Mesothelial cell of epicardium (in vitro differentiated cells): ENCODE data around the gene GIGYF1. TPM values are rescaled to one million over a fixed set of nuclear protein-coding genes. Genes with fewer than 3 reads are reported as not detected.

Source experiments
- DNase-seq, 2 experiments: peaks; one replicate each; pipeline ENCODE4 v3.0.0; 2021; ENCODE audit warnings: low spot score in 2 of 2; ENCODE audit not compliant: unreplicated experiment in 2 of 2
- H3K27ac Mint-ChIP-seq: 2 replicates; pipeline ENCODE4 v1.8.0; 2021; ENCODE audit warnings: mixed read lengths
- H3K27me3 Mint-ChIP-seq: 2 replicates; pipeline ENCODE4 v1.8.0; 2021; ENCODE audit warnings: low read depth, mixed read lengths
- H3K36me3 Mint-ChIP-seq: 2 replicates; pipeline ENCODE4 v1.8.0; 2021; ENCODE audit warnings: mixed read lengths
- H3K4me1 Mint-ChIP-seq: 2 replicates; pipeline ENCODE4 v1.8.0; 2021; ENCODE audit warnings: mixed read lengths
- H3K4me3 Mint-ChIP-seq: 2 replicates; pipeline ENCODE4 v1.8.0; 2021; ENCODE audit warnings: mild to moderate bottlenecking, moderate library complexity, mixed read lengths
- H3K9me3 Mint-ChIP-seq: 2 replicates; pipeline ENCODE4 v1.8.0; 2021; ENCODE audit warnings: mixed read lengths
- total RNA-seq: library from RNA; stranded (reverse); gene quantifications from 3 replicates; pipeline ENCODE4 v1.2.1, GENCODE V29; 2021
- TF ChIP-seq, protein P1 (sequence below): fragments of 200-600 bp; sonication (generic); IDR thresholded peaks from one replicate; pipeline ENCODE4 v1.5.0; 2021; ENCODE audit warnings: antibody characterized with exemption; ENCODE audit not compliant: unreplicated experiment

GIGYF1 gene
- total RNA-seq, 1 donor from 2014 or later, result 99.2 TPM

DNA sequence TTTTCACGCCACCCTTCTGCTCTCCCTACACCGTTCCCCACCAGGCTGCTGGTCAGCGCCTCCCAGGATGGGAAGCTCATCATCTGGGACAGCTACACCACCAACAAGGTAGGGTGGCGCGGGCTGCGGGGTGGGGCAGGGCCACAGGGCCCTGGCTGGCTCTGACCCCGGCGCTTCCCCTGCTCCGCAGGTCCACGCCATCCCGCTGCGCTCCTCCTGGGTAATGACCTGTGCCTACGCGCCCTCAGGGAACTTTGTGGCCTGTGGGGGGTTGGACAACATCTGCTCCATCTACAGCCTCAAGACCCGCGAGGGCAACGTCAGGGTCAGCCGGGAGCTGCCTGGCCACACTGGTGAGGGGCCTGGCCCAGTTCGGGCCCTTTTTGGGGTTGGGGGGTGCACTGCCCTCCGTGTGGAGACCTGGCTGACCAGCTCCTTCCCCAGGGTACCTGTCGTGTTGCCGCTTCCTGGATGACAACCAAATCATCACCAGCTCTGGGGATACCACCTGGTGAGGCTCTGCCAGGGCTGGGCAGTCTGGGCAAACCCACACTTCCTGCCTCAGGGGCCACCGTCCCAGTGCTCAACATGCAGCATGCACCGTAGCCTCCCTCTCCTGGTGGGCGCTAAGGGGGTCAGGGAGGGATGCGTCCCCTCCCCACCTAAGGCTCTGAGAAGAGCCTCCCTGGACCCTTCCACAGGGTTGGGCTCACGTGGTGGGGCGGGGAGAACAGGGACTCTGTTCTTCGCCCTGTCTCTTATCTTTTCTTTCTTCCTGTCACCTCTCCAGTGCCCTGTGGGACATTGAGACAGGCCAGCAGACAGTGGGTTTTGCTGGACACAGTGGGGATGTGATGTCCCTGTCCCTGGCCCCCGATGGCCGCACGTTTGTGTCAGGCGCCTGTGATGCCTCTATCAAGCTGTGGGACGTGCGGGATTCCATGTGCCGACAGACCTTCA is 16.5 kb downstream of the GIGYF1 start:
- DNase-seq, result no peak
- Mint-ChIP-seq H3K4me1 (peaks cover 22% of the 10 kb centered on the region), H3K36me3 (peaks cover 9% of the 10 kb centered on the region), H3K4me3 (peak overlapping the region; percentile 30), H3K27ac (peak overlapping the region; percentile 86), H3K9me3 (no peaks in the 10 kb centered on the region), H3K27me3 (no peaks in the 10 kb centered on the region)
- TF ChIP-seq, protein P1, sequence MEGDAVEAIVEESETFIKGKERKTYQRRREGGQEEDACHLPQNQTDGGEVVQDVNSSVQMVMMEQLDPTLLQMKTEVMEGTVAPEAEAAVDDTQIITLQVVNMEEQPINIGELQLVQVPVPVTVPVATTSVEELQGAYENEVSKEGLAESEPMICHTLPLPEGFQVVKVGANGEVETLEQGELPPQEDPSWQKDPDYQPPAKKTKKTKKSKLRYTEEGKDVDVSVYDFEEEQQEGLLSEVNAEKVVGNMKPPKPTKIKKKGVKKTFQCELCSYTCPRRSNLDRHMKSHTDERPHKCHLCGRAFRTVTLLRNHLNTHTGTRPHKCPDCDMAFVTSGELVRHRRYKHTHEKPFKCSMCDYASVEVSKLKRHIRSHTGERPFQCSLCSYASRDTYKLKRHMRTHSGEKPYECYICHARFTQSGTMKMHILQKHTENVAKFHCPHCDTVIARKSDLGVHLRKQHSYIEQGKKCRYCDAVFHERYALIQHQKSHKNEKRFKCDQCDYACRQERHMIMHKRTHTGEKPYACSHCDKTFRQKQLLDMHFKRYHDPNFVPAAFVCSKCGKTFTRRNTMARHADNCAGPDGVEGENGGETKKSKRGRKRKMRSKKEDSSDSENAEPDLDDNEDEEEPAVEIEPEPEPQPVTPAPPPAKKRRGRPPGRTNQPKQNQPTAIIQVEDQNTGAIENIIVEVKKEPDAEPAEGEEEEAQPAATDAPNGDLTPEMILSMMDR, result no peak

DNA sequence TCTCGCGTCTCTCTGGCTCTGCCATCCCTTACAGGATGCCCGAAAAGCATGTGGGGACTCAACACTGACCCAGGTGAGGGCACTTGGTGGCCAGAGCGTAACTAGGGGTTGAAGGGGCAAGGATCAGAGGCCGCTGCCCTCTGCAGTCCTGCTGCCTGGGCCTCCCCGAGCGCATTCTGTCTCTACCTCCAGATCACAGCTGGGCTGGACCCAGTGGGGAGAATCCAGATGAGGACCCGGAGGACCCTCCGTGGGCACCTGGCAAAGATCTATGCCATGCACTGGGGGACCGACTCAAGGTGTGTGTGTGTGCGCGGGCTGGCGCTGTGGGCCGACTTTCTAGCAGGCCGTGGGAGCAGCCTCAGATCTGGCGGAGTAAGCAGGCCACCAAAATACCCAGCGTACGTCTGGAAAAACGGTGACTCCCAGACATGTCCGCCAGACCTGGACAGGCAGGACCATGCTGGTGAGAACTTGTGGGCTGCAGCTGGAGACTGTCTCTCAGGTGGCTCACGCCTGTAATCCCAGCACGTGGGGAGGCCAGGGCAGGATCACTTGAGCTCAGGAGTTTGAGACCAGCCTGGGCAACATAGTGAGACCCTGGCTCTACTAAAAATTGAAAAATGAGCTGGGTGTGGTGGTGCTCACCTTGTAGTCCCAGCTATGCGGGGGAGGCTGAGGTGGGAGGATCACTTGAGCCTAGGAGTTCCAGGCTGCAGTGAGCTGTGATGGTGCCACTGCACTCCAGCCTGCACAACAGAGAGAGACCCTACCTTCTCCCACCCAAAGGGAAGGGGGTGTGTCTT is 17.3 kb downstream of the GIGYF1 start:
- H3K4me1 Mint-ChIP-seq, result peaks cover 22% of the 10 kb centered on the region
- H3K27ac Mint-ChIP-seq, result peak overlapping the region; percentile 91
- TF ChIP-seq, protein P1, result no peak
- H3K9me3 Mint-ChIP-seq, result no peaks in the 10 kb centered on the region
- no peak for DNase-seq
- peaks cover 9% of the 10 kb centered on the region for H3K36me3 Mint-ChIP-seq
- H3K27me3 Mint-ChIP-seq, result peaks cover 2% of the 10 kb centered on the region
- H3K4me3 Mint-ChIP-seq, result peak overlapping the region; percentile 68

- Mint-ChIP-seq H3K4me1 (peaks cover 22% of the 10 kb centered on the region), H3K4me3 (peak overlapping the region; percentile 75), H3K27ac (peak overlapping the region; percentile 91), H3K9me3 (no peaks in the 10 kb centered on the region), H3K27me3 (peaks cover 6% of the 10 kb centered on the region), H3K36me3 (peaks cover 9% of the 10 kb centered on the region)
- TF ChIP-seq, protein P1, result no peak
- DNase-seq, result peak; percentile 59 to 76
These were observed 18.3 kb downstream of the GIGYF1 start for GRCh38 chr7:100675581-100676350.

DNA sequence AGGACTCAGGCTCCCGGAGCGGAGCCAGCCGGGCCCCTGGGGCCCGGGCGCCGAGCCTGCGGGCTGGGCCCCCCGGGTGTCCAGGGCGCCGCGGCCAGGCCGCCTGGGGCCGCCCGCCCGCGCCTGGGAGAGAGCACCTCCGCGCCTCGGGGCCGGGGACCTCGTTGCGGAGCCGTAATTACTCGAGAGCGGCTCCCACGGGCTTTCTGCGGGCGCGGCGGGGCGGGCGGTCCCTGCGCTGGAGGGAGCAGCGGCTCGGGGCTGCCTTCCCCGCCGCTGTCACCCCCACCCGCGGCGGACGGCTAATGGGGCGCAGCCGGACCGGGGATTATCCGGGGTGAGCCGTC is 19.0 kb downstream of the GIGYF1 start:
- no peak overlapping the region for H3K27ac Mint-ChIP-seq
- peak in 1 of 2 experiments; percentile 60 for DNase-seq
- no peaks in the 10 kb centered on the region for H3K9me3 Mint-ChIP-seq
- peaks cover 9% of the 10 kb centered on the region for H3K36me3 Mint-ChIP-seq
- TF ChIP-seq, protein P1, result no peak
- peaks cover 9% of the 10 kb centered on the region for H3K27me3 Mint-ChIP-seq
- H3K4me3 Mint-ChIP-seq, result peak overlapping the region; percentile 95
- H3K4me1 Mint-ChIP-seq, result peaks cover 20% of the 10 kb centered on the region

DNA sequence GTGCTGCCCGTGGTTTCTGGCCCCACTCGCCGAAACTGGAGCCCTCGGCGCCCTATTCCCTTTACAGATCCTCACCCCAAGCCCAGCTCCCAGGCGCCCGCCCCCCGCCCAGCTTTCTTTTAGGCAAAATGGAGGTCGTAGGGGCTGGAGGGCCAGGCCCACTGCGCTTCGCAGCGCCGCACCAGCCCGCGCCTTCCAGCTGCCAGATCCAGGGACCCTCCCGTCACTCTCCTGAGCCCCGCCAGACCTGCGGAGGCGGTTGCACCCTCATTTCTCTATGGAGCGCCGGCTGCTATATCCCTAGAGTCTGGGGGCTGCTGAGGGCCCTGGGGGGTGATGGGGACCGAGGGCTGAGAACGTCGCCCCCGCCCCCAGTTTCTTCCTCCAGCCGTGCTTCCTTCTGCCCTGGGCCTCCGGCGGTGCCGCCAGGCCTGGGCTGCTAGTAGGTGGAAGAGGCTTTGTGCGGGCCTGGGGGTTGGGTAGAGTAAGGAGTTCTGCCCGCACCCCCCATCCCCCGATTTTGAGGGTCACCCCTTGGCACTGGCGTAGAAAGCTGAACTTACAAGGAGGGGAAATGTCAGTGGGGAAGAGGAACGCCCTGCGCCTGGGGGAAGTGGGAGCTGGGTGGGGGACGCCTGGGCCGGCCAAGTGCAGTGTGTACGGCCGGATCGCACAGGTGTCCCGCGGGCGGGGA is 19.5 kb downstream of the GIGYF1 start:
- peak in 1 of 2 experiments; percentile 54 for DNase-seq
- peak overlapping the region; percentile 95 for H3K4me3 Mint-ChIP-seq
- H3K27ac Mint-ChIP-seq, result peak overlapping the region; percentile 97
- H3K27me3 Mint-ChIP-seq, result peaks cover 13% of the 10 kb centered on the region
- peaks cover 9% of the 10 kb centered on the region for H3K36me3 Mint-ChIP-seq
- TF ChIP-seq, protein P1, result no peak
- H3K4me1 Mint-ChIP-seq, result peaks cover 20% of the 10 kb centered on the region
- no peaks in the 10 kb centered on the region for H3K9me3 Mint-ChIP-seq
